ENCODE results near the gene SNX2. TPM values are rescaled to one million over a fixed set of nuclear protein-coding genes. Genes with fewer than 3 reads are reported as not detected.

Gene SNX2
- total and polyA plus RNA-seq, 9 of the 15 experiments (the other 6 are each of a cell fraction or from before 2014, with no cell fraction given) = 35.2 to 86.0 (median 58.1) TPM

DNA sequence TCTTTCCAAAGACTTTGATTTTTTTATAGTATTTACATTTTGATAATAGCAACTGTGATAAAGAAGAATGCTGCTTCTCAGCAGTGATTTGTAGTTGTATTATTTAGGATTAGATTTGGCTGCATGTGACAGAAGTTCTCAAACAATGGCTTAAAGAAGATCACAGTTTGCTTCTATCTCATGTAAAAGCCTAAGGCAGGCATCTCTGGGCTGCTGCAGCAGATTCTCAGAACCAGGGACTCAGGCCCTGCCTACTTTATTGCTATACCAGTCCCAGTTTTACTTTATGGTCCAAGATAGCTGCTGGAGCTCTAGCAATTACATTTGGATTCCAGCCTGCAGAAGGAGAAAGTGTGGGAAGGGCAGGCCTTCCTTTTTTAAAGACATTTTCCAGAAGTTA lies 8.8 kb upstream of the SNX2 start:
- ChIA-PET POLR2A (no interaction called here), CTCF (ENCODE audit: low intra/inter-chr PET ratio) (no interaction called here)
- Histone ChIP-seq H3K9me3 (replicated peaks; ENCODE audit: control insufficient read depth, insufficient read depth, low read depth, low read length) (no peaks in the 10 kb centered on the region), H3K36me3 (ENCODE audit: control insufficient read depth, insufficient read depth, low read length) (no peaks in the 10 kb centered on the region), H3K4me2 (ENCODE audit: insufficient read depth, low read length) (no peak overlapping the region), H3K9me1 (ENCODE audit: control insufficient read depth, insufficient read depth, low read length) (no peaks in the 10 kb centered on the region), H2AFZ (ENCODE audit: low read depth, low read length) (no peak overlapping the region), H3K79me2 (ENCODE audit: control insufficient read depth, insufficient read depth, low read length) (no peaks in the 10 kb centered on the region), H3K4me3 (no peak overlapping the region), H3K27ac (ENCODE audit: extremely low read depth, low read depth, low read length) (no peak overlapping the region), H3K27me3 (ENCODE audit: control insufficient read depth in 2 of 2, insufficient read depth in 2 of 2, low read length in 2 of 2) (peaks cover 9 to 13% of the 10 kb centered on the region in 2 experiments; a peak in 3 of 5 replicates), H4K20me1 (replicated peaks; ENCODE audit: control insufficient read depth, insufficient read depth, low read length) (no peaks in the 10 kb centered on the region; the same call in 1 of the 2 replicates), H3K4me1 (replicated peaks in 1 of 2; ENCODE audit: control insufficient read depth in 2 of 2, insufficient read depth in 2 of 2, low read length in 2 of 2) (no peaks in the 10 kb centered on the region; a peak in 1 of 5 replicates), H3K9ac (ENCODE audit: insufficient read depth in 1 of 2, low read depth in 2 of 2, low read length in 2 of 2) (no peak overlapping the region)
- in situ Hi-C loops (cut with MboI) (no loop called here), intact Hi-C loops (cut with micrococcal nuclease) (no loop called here)
- no peak for DNase-seq (ENCODE audit: extremely low read depth in 1 of 4, low spot score in 3 of 4)
- ATAC-seq = no peak
- peak; percentile 52 for FAIRE-seq
- BruUV-seq (replicated peaks) = no TSS peak
- TF ChIP-seq U2AF2 (optimal IDR thresholded peaks at IDR 0.05; ENCODE audit: low read depth, low read length) = no peak
- TF ChIP-seq U2AF1 (optimal IDR thresholded peaks at IDR 0.05; ENCODE audit: low read depth, low read length) = no peak
- TF ChIP-seq, protein P1, sequence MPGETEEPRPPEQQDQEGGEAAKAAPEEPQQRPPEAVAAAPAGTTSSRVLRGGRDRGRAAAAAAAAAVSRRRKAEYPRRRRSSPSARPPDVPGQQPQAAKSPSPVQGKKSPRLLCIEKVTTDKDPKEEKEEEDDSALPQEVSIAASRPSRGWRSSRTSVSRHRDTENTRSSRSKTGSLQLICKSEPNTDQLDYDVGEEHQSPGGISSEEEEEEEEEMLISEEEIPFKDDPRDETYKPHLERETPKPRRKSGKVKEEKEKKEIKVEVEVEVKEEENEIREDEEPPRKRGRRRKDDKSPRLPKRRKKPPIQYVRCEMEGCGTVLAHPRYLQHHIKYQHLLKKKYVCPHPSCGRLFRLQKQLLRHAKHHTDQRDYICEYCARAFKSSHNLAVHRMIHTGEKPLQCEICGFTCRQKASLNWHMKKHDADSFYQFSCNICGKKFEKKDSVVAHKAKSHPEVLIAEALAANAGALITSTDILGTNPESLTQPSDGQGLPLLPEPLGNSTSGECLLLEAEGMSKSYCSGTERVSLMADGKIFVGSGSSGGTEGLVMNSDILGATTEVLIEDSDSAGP (CRISPR knock-in tag; IDR thresholded peaks at IDR 0.05) = no peak
- TF ChIP-seq NUFIP1 (IDR thresholded peaks at IDR 0.05; ENCODE audit: partially characterized antibody) = no peak
- TF ChIP-seq RAD51 (IDR thresholded peaks at IDR 0.05; ENCODE audit: borderline replicate concordance, low read depth) = no peak
- TF ChIP-seq, protein P2, sequence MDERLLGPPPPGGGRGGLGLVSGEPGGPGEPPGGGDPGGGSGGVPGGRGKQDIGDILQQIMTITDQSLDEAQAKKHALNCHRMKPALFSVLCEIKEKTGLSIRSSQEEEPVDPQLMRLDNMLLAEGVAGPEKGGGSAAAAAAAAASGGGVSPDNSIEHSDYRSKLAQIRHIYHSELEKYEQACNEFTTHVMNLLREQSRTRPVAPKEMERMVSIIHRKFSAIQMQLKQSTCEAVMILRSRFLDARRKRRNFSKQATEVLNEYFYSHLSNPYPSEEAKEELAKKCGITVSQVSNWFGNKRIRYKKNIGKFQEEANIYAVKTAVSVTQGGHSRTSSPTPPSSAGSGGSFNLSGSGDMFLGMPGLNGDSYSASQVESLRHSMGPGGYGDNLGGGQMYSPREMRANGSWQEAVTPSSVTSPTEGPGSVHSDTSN (CRISPR knock-in tag; IDR thresholded peaks at IDR 0.05; ENCODE audit: low read depth) = no peak
- TF ChIP-seq, protein P2 (tag; conservative IDR thresholded peaks at IDR 0.05; ENCODE audit: low read depth) = no peak
- no peak for TF ChIP-seq KDM4B (IDR thresholded peaks at IDR 0.05; ENCODE audit: borderline replicate concordance in 2 of 2, low read depth in 1 of 2)
- no peak for TF ChIP-seq RFX7 (CRISPR knock-in tag; IDR thresholded peaks at IDR 0.05)
- TF ChIP-seq GATA2 (CRISPR knock-in tag; IDR thresholded peaks at IDR 0.05) = no peak
- no peak for TF ChIP-seq HDGF (IDR thresholded peaks at IDR 0.05)
- no peak for TF ChIP-seq ZNF583 (CRISPR knock-in tag; IDR thresholded peaks at IDR 0.05)
- TF ChIP-seq ZNF12 (CRISPR knock-in tag; IDR thresholded peaks at IDR 0.05) = no peak

Data from K562 (cell line).